ENCODE data around the gene FIG4.
"Not testable (repeated sequence)": the region's sequence is repeated elsewhere in the genome, so short reads cannot be mapped to it uniquely, and the experiment has no call there.

Gene FIG4

GRCh38 chr6:109861946-109862345 lies 170.8 kb downstream of the FIG4 start:
- no peak for ATAC-seq

- ATAC-seq, result no peak
Measured at GRCh38 chr6:109864050-109864449, 173.0 kb downstream of the FIG4 start.

GRCh38 chr6:109865968-109866367 lies 174.9 kb downstream of the FIG4 start:
- ATAC-seq, result no peak

GRCh38 chr6:109867009-109867969 lies 176.2 kb downstream of the FIG4 start:
- ATAC-seq, result no peak

GRCh38 chr6:109867970-109868358 lies 176.9 kb downstream of the FIG4 start:
- no peak for ATAC-seq

- ATAC-seq, result not testable (repeated sequence)
Measured at GRCh38 chr6:109869398-109870088, 178.4 kb downstream of the FIG4 start.

- ATAC-seq, result no peak
Measured at GRCh38 chr6:109870089-109870410, 179.0 kb downstream of the FIG4 start.

- no peak for ATAC-seq
Measured at GRCh38 chr6:109872549-109872948, 181.5 kb downstream of the FIG4 start.

- no peak for ATAC-seq
Measured at GRCh38 chr6:109872968-109873545, 182.0 kb downstream of the FIG4 start.

- no peak for ATAC-seq
Measured at GRCh38 chr6:109874086-109874485, 183.0 kb downstream of the FIG4 start.

- ATAC-seq, result no peak
Measured at GRCh38 chr6:109874621-109875020, 183.5 kb downstream of the FIG4 start.
